ENCODE data around the gene HS3ST5. TPM values are rescaled to one million over a fixed set of nuclear protein-coding genes. Genes with fewer than 3 reads are reported as not detected.
A peak's percentile ranks its signal among the peaks of the same experiment; 100 is the strongest.

Gene HS3ST5
- total RNA-seq, 1 donor from 2014 or later: 1.5 TPM

DNA sequence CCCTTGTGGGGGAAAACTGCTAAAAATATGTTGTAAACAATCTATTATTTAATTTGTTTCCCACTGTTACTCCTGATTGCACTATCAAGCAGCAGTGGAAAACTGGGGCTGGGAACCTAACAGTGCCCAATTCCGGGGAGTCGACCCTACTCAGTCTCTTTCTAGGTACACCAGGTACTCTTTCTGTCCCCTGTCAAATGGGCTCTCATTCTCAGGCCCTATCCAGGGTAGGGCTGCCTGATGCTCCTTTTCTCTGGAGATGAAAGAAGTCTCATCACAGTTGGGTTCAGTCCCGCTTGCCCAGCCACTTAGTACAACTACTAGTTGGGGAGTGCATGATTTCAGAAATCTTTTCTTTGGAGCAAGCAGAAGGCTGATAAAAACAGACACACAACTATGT is 52.0 kb downstream of the HS3ST5 start:
- H3K4me3 Mint-ChIP-seq (ENCODE audit: unreplicated experiment): no peak overlapping the region
- no peaks in the 10 kb centered on the region for H4K20me1 ChIP-seq (ENCODE audit: insufficient read depth, low read length)
- H2AFZ ChIP-seq (ENCODE audit: low read depth, low read length): no peak overlapping the region
- no peaks in the 10 kb centered on the region for H3K27me3 Mint-ChIP-seq (ENCODE audit: low read depth, unreplicated experiment)
- no peak overlapping the region for H3K27ac ChIP-seq (ENCODE audit: low read depth, low read length)
- no peaks in the 10 kb centered on the region for H3K79me2 ChIP-seq (ENCODE audit: insufficient read depth, low read length)
- no peaks in the 10 kb centered on the region for H3K9me3 ChIP-seq (ENCODE audit: insufficient read depth, low read depth, low read length)
- H3K4me1 ChIP-seq (ENCODE audit: insufficient read depth, low read length): no peaks in the 10 kb centered on the region
- FAIRE-seq (no peak), DNase-seq (ENCODE audit: low read depth) (no peak)
- TF ChIP-seq CTCF (IDR thresholded peaks at IDR 0.05; ENCODE audit: insufficient read depth, low read depth, low read length): no peak
- TF ChIP-seq EZH2 (IDR thresholded peaks at IDR 0.05; ENCODE audit: insufficient read depth, low read length): no peak
- no peaks in the 10 kb centered on the region for H3K36me3 ChIP-seq (ENCODE audit: insufficient read depth, low read length)
- peaks cover 2% of the 10 kb centered on the region for H3K36me3 Mint-ChIP-seq (ENCODE audit: low read depth, unreplicated experiment)
- no peak overlapping the region for H3K9ac ChIP-seq (ENCODE audit: low read length)
- H3K4me2 ChIP-seq (ENCODE audit: low read length): no peak overlapping the region
- peaks cover 2% of the 10 kb centered on the region for H3K4me1 Mint-ChIP-seq (ENCODE audit: low read depth, unreplicated experiment)
- H3K27me3 ChIP-seq (ENCODE audit: insufficient read depth, low read length): no peaks in the 10 kb centered on the region
- no peaks in the 10 kb centered on the region for H3K9me3 Mint-ChIP-seq (ENCODE audit: unreplicated experiment)
- H3K27ac Mint-ChIP-seq (ENCODE audit: unreplicated experiment): no peak overlapping the region
- H3K4me3 ChIP-seq (ENCODE audit: insufficient read depth, low read depth, low read length): no peak overlapping the region

- Histone ChIP-seq H3K4me3 (ENCODE audit: insufficient read depth, low read depth, low read length) (no peak overlapping the region), H3K27me3 (ENCODE audit: insufficient read depth, low read length) (no peaks in the 10 kb centered on the region), H3K9ac (ENCODE audit: low read length) (no peak overlapping the region), H3K4me2 (ENCODE audit: low read length) (no peak overlapping the region), H2AFZ (ENCODE audit: low read depth, low read length) (no peak overlapping the region), H3K36me3 (ENCODE audit: insufficient read depth, low read length) (no peaks in the 10 kb centered on the region), H3K79me2 (ENCODE audit: insufficient read depth, low read length) (no peaks in the 10 kb centered on the region), H3K4me1 (ENCODE audit: insufficient read depth, low read length) (no peaks in the 10 kb centered on the region), H3K27ac (ENCODE audit: low read depth, low read length) (no peak overlapping the region), H4K20me1 (ENCODE audit: insufficient read depth, low read length) (no peaks in the 10 kb centered on the region), H3K9me3 (ENCODE audit: insufficient read depth, low read depth, low read length) (no peaks in the 10 kb centered on the region)
- FAIRE-seq (no peak), DNase-seq (ENCODE audit: low read depth) (no peak)
- no peaks in the 10 kb centered on the region for H3K9me3 Mint-ChIP-seq (ENCODE audit: unreplicated experiment)
- H3K27ac Mint-ChIP-seq (ENCODE audit: unreplicated experiment): peak overlapping the region; percentile 5
- peaks cover 2% of the 10 kb centered on the region for H3K36me3 Mint-ChIP-seq (ENCODE audit: low read depth, unreplicated experiment)
- H3K4me1 Mint-ChIP-seq (ENCODE audit: low read depth, unreplicated experiment): peaks cover 3% of the 10 kb centered on the region
- H3K27me3 Mint-ChIP-seq (ENCODE audit: low read depth, unreplicated experiment): no peaks in the 10 kb centered on the region
- no peak overlapping the region for H3K4me3 Mint-ChIP-seq (ENCODE audit: unreplicated experiment)
- TF ChIP-seq CTCF (IDR thresholded peaks at IDR 0.05; ENCODE audit: insufficient read depth, low read depth, low read length) (no peak), EZH2 (IDR thresholded peaks at IDR 0.05; ENCODE audit: insufficient read depth, low read length) (no peak)
These were observed 53.9 kb downstream of the HS3ST5 start for GRCh38 chr6:114288701-114289495.

- H4K20me1 ChIP-seq (ENCODE audit: insufficient read depth, low read length): no peaks in the 10 kb centered on the region
- H3K4me1 Mint-ChIP-seq (ENCODE audit: low read depth, unreplicated experiment): peaks cover 8% of the 10 kb centered on the region
- no peaks in the 10 kb centered on the region for H3K9me3 ChIP-seq (ENCODE audit: insufficient read depth, low read depth, low read length)
- H3K27me3 Mint-ChIP-seq (ENCODE audit: low read depth, unreplicated experiment): no peaks in the 10 kb centered on the region
- DNase-seq (ENCODE audit: low read depth) (no peak), FAIRE-seq (no peak)
- no peak overlapping the region for H3K9ac ChIP-seq (ENCODE audit: low read length)
- H3K27ac Mint-ChIP-seq (ENCODE audit: unreplicated experiment): no peak overlapping the region
- no peaks in the 10 kb centered on the region for H3K79me2 ChIP-seq (ENCODE audit: insufficient read depth, low read length)
- H3K36me3 Mint-ChIP-seq (ENCODE audit: low read depth, unreplicated experiment): no peaks in the 10 kb centered on the region
- H3K27me3 ChIP-seq (ENCODE audit: insufficient read depth, low read length): no peaks in the 10 kb centered on the region
- H3K27ac ChIP-seq (ENCODE audit: low read depth, low read length): no peak overlapping the region
- no peak overlapping the region for H3K4me3 ChIP-seq (ENCODE audit: insufficient read depth, low read depth, low read length)
- H2AFZ ChIP-seq (ENCODE audit: low read depth, low read length): no peak overlapping the region
- H3K9me3 Mint-ChIP-seq (ENCODE audit: unreplicated experiment): no peaks in the 10 kb centered on the region
- H3K36me3 ChIP-seq (ENCODE audit: insufficient read depth, low read length): no peaks in the 10 kb centered on the region
- no peak for TF ChIP-seq CTCF (IDR thresholded peaks at IDR 0.05; ENCODE audit: insufficient read depth, low read depth, low read length)
- TF ChIP-seq EZH2 (IDR thresholded peaks at IDR 0.05; ENCODE audit: insufficient read depth, low read length): no peak
- no peak overlapping the region for H3K4me3 Mint-ChIP-seq (ENCODE audit: unreplicated experiment)
- H3K4me2 ChIP-seq (ENCODE audit: low read length): no peak overlapping the region
- H3K4me1 ChIP-seq (ENCODE audit: insufficient read depth, low read length): no peaks in the 10 kb centered on the region
These were observed 55.4 kb downstream of the HS3ST5 start for GRCh38 chr6:114287461-114287860.

All from astrocyte (in vitro differentiated cells and primary cell).